ENCODE data around the gene ABL1.

DNA sequence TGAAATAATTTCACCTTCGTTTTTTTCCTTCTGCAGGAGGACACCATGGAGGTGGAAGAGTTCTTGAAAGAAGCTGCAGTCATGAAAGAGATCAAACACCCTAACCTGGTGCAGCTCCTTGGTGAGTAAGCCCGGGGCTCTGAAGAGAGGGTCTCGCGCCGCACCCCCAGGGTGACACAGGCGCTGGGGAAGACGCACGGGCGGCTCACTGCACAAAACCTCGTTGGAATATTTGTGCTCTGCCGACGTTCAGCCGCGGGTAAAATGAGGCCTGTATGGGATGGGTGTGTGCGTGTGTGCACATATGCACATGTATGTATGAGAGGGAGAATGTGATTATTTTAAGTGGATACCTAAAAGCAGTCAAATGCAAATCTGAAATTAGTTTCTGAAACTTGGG lies 37.0 kb downstream of the ABL1 start:
- no peak for TF ChIP-seq POLR2AphosphoS5 (IDR thresholded peaks at IDR 0.05)
- no peak for TF ChIP-seq EP300 (IDR thresholded peaks at IDR 0.05)
- TF ChIP-seq, protein P1, sequence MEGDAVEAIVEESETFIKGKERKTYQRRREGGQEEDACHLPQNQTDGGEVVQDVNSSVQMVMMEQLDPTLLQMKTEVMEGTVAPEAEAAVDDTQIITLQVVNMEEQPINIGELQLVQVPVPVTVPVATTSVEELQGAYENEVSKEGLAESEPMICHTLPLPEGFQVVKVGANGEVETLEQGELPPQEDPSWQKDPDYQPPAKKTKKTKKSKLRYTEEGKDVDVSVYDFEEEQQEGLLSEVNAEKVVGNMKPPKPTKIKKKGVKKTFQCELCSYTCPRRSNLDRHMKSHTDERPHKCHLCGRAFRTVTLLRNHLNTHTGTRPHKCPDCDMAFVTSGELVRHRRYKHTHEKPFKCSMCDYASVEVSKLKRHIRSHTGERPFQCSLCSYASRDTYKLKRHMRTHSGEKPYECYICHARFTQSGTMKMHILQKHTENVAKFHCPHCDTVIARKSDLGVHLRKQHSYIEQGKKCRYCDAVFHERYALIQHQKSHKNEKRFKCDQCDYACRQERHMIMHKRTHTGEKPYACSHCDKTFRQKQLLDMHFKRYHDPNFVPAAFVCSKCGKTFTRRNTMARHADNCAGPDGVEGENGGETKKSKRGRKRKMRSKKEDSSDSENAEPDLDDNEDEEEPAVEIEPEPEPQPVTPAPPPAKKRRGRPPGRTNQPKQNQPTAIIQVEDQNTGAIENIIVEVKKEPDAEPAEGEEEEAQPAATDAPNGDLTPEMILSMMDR (IDR thresholded peaks at IDR 0.05), result no peak
- no peak for TF ChIP-seq POLR2A (IDR thresholded peaks at IDR 0.05)

Measured in sigmoid colon (tissue), 4 donors.